ENCODE results near the gene MEF2A. TPM values are rescaled to one million over a fixed set of nuclear protein-coding genes. Genes with fewer than 3 reads are reported as not detected.

MEF2A gene
- total and polyA plus RNA-seq, 2 donors (not counting 1 experiment from before 2014, with no cell fraction given), result 44.0 to 102 TPM

GRCh38 chr15:99741835-99742234, 176.1 kb downstream of the MEF2A start:
- POLR2A ChIA-PET, result no interaction called here

GRCh38 chr15:99744142-99744541, 178.4 kb downstream of the MEF2A start:
- Mint-ChIP-seq H3K27me3 (peaks cover 5% of the 10 kb centered on the region), H3K9me3 (ENCODE audit: insufficient read depth) (no peaks in the 10 kb centered on the region), H3K27ac (no peak overlapping the region), H3K4me1 (no peaks in the 10 kb centered on the region), H3K4me3 (no peak overlapping the region)
- Histone ChIP-seq H4K20me1 (ENCODE audit: control insufficient read depth, insufficient read depth, low read length, poor library complexity, severe bottlenecking) (no peaks in the 10 kb centered on the region), H3K9ac (ENCODE audit: low read length) (no peak overlapping the region), H3K4me1 (ENCODE audit: control insufficient read depth in 2 of 2, insufficient read depth in 2 of 2, low read length in 2 of 2) (no peaks in the 10 kb centered on the region), H3K9me3 (ENCODE audit: control extremely low read depth in 1 of 3, control insufficient read depth in 2 of 3, insufficient read depth in 1 of 3, low read length in 2 of 3) (no peaks in the 10 kb centered on the region), H2AFZ (ENCODE audit: insufficient read depth, low read depth, low read length, poor library complexity, severe bottlenecking) (no peak overlapping the region), H3K79me2 (ENCODE audit: control insufficient read depth, insufficient read depth, low read length) (no peaks in the 10 kb centered on the region), H3K4me2 (replicated peaks; ENCODE audit: low read depth, low read length, poor library complexity, severe bottlenecking) (no peak overlapping the region), H3K4me3 (ENCODE audit: control extremely low read depth in 1 of 5, extremely low read depth in 1 of 5, insufficient read depth in 1 of 5, low read depth in 2 of 5, low read length in 4 of 5) (no peak overlapping the region), H3K27ac (ENCODE audit: low read length in 2 of 2) (no peak overlapping the region), H3K27me3 (replicated peaks in 1 of 4; ENCODE audit: control extremely low read depth in 1 of 4, control insufficient read depth in 3 of 4, insufficient read depth in 4 of 4, low read length in 3 of 4) (no peaks in the 10 kb centered on the region), H3K36me3 (replicated peaks in 1 of 2; ENCODE audit: control extremely low read depth in 1 of 2, control insufficient read depth in 1 of 2, extremely low read depth in 1 of 2, insufficient read depth in 2 of 2, low read length in 1 of 2) (no peaks in the 10 kb centered on the region)
- POLR2A ChIA-PET, result no interaction called here
- CTCF ChIA-PET, result no interaction called here
- intact Hi-C loops (cut with micrococcal nuclease), result no loop called here
- DNase-seq (no peak), ATAC-seq (ENCODE audit: low read depth) (no peak)
- TF ChIP-seq EZH2 (IDR thresholded peaks at IDR 0.05; ENCODE audit: borderline replicate concordance, insufficient read depth, low read depth, low read length, poor library complexity, severe bottlenecking), result no peak
- TF ChIP-seq, protein P1, sequence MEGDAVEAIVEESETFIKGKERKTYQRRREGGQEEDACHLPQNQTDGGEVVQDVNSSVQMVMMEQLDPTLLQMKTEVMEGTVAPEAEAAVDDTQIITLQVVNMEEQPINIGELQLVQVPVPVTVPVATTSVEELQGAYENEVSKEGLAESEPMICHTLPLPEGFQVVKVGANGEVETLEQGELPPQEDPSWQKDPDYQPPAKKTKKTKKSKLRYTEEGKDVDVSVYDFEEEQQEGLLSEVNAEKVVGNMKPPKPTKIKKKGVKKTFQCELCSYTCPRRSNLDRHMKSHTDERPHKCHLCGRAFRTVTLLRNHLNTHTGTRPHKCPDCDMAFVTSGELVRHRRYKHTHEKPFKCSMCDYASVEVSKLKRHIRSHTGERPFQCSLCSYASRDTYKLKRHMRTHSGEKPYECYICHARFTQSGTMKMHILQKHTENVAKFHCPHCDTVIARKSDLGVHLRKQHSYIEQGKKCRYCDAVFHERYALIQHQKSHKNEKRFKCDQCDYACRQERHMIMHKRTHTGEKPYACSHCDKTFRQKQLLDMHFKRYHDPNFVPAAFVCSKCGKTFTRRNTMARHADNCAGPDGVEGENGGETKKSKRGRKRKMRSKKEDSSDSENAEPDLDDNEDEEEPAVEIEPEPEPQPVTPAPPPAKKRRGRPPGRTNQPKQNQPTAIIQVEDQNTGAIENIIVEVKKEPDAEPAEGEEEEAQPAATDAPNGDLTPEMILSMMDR (IDR thresholded peaks at IDR 0.05), result no peak
- WGBS (ENCODE audit: insufficient coverage), result 95% methylated on average over 7 of the region's 7 CpGs

More at GRCh38 chr15:99741835-99742234, 176.1 kb downstream of the MEF2A start:
- no peak for DNase-seq
- Histone ChIP-seq H3K27me3 (replicated peaks in 1 of 4; ENCODE audit: control extremely low read depth in 1 of 4, control insufficient read depth in 3 of 4, insufficient read depth in 4 of 4, low read length in 3 of 4) (no peaks in the 10 kb centered on the region), H4K20me1 (ENCODE audit: control insufficient read depth, insufficient read depth, low read length, poor library complexity, severe bottlenecking) (no peaks in the 10 kb centered on the region), H2AFZ (ENCODE audit: insufficient read depth, low read depth, low read length, poor library complexity, severe bottlenecking) (no peak overlapping the region), H3K36me3 (replicated peaks in 1 of 2; ENCODE audit: control extremely low read depth in 1 of 2, control insufficient read depth in 1 of 2, extremely low read depth in 1 of 2, insufficient read depth in 2 of 2, low read length in 1 of 2) (no peaks in the 10 kb centered on the region), H3K4me1 (ENCODE audit: control insufficient read depth in 2 of 2, insufficient read depth in 2 of 2, low read length in 2 of 2) (no peaks in the 10 kb centered on the region), H3K4me2 (replicated peaks; ENCODE audit: low read depth, low read length, poor library complexity, severe bottlenecking) (no peak overlapping the region), H3K79me2 (ENCODE audit: control insufficient read depth, insufficient read depth, low read length) (no peaks in the 10 kb centered on the region), H3K4me3 (ENCODE audit: control extremely low read depth in 1 of 5, extremely low read depth in 1 of 5, insufficient read depth in 1 of 5, low read depth in 2 of 5, low read length in 4 of 5) (no peak overlapping the region), H3K27ac (ENCODE audit: low read length in 2 of 2) (no peak overlapping the region), H3K9ac (ENCODE audit: low read length) (no peak overlapping the region), H3K9me3 (ENCODE audit: control extremely low read depth in 1 of 3, control insufficient read depth in 2 of 3, insufficient read depth in 1 of 3, low read length in 2 of 3) (no peaks in the 10 kb centered on the region)
- ATAC-seq (ENCODE audit: low read depth), result no peak
- CTCF ChIA-PET, result interaction anchor here (2.0 kb wide), 1 partner anchor 15 kb away, joined by 8 read pairs; no protein-coding TSS in a partner anchor
- no peaks in the 10 kb centered on the region for H3K9me3 Mint-ChIP-seq (ENCODE audit: insufficient read depth)
- intact Hi-C loops (cut with micrococcal nuclease), result no loop called here
- TF ChIP-seq, protein P1 (IDR thresholded peaks at IDR 0.05), result no peak
- no peak for TF ChIP-seq EZH2 (IDR thresholded peaks at IDR 0.05; ENCODE audit: borderline replicate concordance, insufficient read depth, low read depth, low read length, poor library complexity, severe bottlenecking)
- H3K27ac Mint-ChIP-seq, result no peak overlapping the region
- no peak overlapping the region for H3K4me3 Mint-ChIP-seq
- peaks cover 5% of the 10 kb centered on the region for H3K27me3 Mint-ChIP-seq
- no peaks in the 10 kb centered on the region for H3K4me1 Mint-ChIP-seq
- WGBS (ENCODE audit: insufficient coverage), result 56% methylated on average over 2 of the region's 2 CpGs
